ENCODE data around the gene MEGF11. TPM values are rescaled to one million over a fixed set of nuclear protein-coding genes. Genes with fewer than 3 reads are reported as not detected.

MEGF11 gene
- total RNA-seq, 3 donors from 2014 or later: not detected

GRCh38 chr15:66129586-66129985 lies 124.0 kb downstream of the MEGF11 start:
- no peaks in the 10 kb centered on the region for H3K9me3 ChIP-seq
- H3K36me3 ChIP-seq: no peaks in the 10 kb centered on the region
- intact Hi-C loops (cut with DNase I; ENCODE audit: low total_unique reads): no loop called here
- no peak overlapping the region for H3K27ac ChIP-seq
- H3K4me3 ChIP-seq: no peak overlapping the region
- DNase-seq (ENCODE audit: low spot score in 2 of 2): no peak
- TF ChIP-seq POLR2AphosphoS5 (IDR thresholded peaks at IDR 0.05) (no peak), POLR2A (IDR thresholded peaks at IDR 0.05) (no peak), CTCF (IDR thresholded peaks at IDR 0.05) (no peak)
- H3K27me3 ChIP-seq: no peaks in the 10 kb centered on the region
- H3K4me1 ChIP-seq: no peaks in the 10 kb centered on the region

GRCh38 chr15:66128116-66128680 lies 125.4 kb downstream of the MEGF11 start:
- H3K4me1 ChIP-seq: no peaks in the 10 kb centered on the region
- no peak overlapping the region for H3K27ac ChIP-seq
- no peaks in the 10 kb centered on the region for H3K27me3 ChIP-seq
- TF ChIP-seq POLR2AphosphoS5 (IDR thresholded peaks at IDR 0.05) (no peak), CTCF (IDR thresholded peaks at IDR 0.05) (no peak), POLR2A (IDR thresholded peaks at IDR 0.05) (no peak)
- no peak overlapping the region for H3K4me3 ChIP-seq
- H3K9me3 ChIP-seq: no peaks in the 10 kb centered on the region
- intact Hi-C loops (cut with DNase I; ENCODE audit: low total_unique reads): no loop called here
- no peak for DNase-seq (ENCODE audit: low spot score in 2 of 2)
- no peaks in the 10 kb centered on the region for H3K36me3 ChIP-seq

GRCh38 chr15:66126456-66126855 lies 127.1 kb downstream of the MEGF11 start:
- no peak overlapping the region for H3K27ac ChIP-seq
- H3K4me1 ChIP-seq: no peaks in the 10 kb centered on the region
- DNase-seq (ENCODE audit: low spot score in 2 of 2): no peak
- H3K27me3 ChIP-seq: no peaks in the 10 kb centered on the region
- no peaks in the 10 kb centered on the region for H3K36me3 ChIP-seq
- H3K4me3 ChIP-seq: no peak overlapping the region
- intact Hi-C loops (cut with DNase I; ENCODE audit: low total_unique reads): no loop called here
- no peak for TF ChIP-seq POLR2A (IDR thresholded peaks at IDR 0.05)
- TF ChIP-seq POLR2AphosphoS5 (IDR thresholded peaks at IDR 0.05): no peak
- TF ChIP-seq CTCF (IDR thresholded peaks at IDR 0.05): no peak
- no peaks in the 10 kb centered on the region for H3K9me3 ChIP-seq

GRCh38 chr15:66126031-66126441 lies 127.5 kb downstream of the MEGF11 start:
- Histone ChIP-seq H3K9me3 (no peaks in the 10 kb centered on the region), H3K36me3 (no peaks in the 10 kb centered on the region), H3K27ac (no peak overlapping the region), H3K4me3 (no peak overlapping the region), H3K27me3 (no peaks in the 10 kb centered on the region), H3K4me1 (no peaks in the 10 kb centered on the region)
- intact Hi-C loops (cut with DNase I; ENCODE audit: low total_unique reads): no loop called here
- no peak for TF ChIP-seq POLR2AphosphoS5 (IDR thresholded peaks at IDR 0.05)
- no peak for TF ChIP-seq CTCF (IDR thresholded peaks at IDR 0.05)
- TF ChIP-seq POLR2A (IDR thresholded peaks at IDR 0.05): no peak
- no peak for DNase-seq (ENCODE audit: low spot score in 2 of 2)

- intact Hi-C loops (cut with DNase I; ENCODE audit: low total_unique reads): no loop called here
- H3K9me3 ChIP-seq: no peaks in the 10 kb centered on the region
- H3K36me3 ChIP-seq: no peaks in the 10 kb centered on the region
- TF ChIP-seq POLR2A (IDR thresholded peaks at IDR 0.05): no peak
- TF ChIP-seq POLR2AphosphoS5 (IDR thresholded peaks at IDR 0.05): no peak
- TF ChIP-seq CTCF (IDR thresholded peaks at IDR 0.05): no peak
- no peak overlapping the region for H3K27ac ChIP-seq
- H3K4me3 ChIP-seq: no peak overlapping the region
- no peak for DNase-seq (ENCODE audit: low spot score in 2 of 2)
- H3K27me3 ChIP-seq: no peaks in the 10 kb centered on the region
- H3K4me1 ChIP-seq: no peaks in the 10 kb centered on the region
These were observed 128.9 kb downstream of the MEGF11 start for GRCh38 chr15:66124651-66125050.

Measured in breast epithelium (tissue), 4 donors.